Astrocyte (in vitro differentiated cells and primary cell): Measurements from ENCODE around the gene KCNK5.

Experiments used
- CTCF ChIP-seq: IDR thresholded peaks from 2 replicates; pipeline ENCODE4 v1.5.1; 2011; ENCODE audit warnings: low read depth, mild to moderate bottlenecking, inconsistent platforms, low read length, moderate library complexity; ENCODE audit not compliant: insufficient read depth
- EZH2 ChIP-seq: IDR thresholded peaks from 2 replicates; pipeline ENCODE4 v1.6.1; 2012; ENCODE audit warnings: mild to moderate bottlenecking, low read length, inconsistent platforms; ENCODE audit not compliant: insufficient read depth

GRCh38 chr6:39209911-39210310 is 19.4 kb downstream of the KCNK5 start:
- no peak for TF ChIP-seq CTCF
- TF ChIP-seq EZH2: no peak
